GM21367 (cell line): Measurements from ENCODE around the gene SLC39A12.
"Not testable (repeated sequence)": the region's sequence is repeated elsewhere in the genome, so short reads cannot be mapped to it uniquely, and the experiment has no call there.

Experiments used
- ATAC-seq: cut with Tn5 transposase; IDR thresholded peaks from one replicate; pipeline ENCODE4 v1.9.1; 2021; ENCODE audit not compliant: unreplicated experiment

SLC39A12 gene

DNA sequence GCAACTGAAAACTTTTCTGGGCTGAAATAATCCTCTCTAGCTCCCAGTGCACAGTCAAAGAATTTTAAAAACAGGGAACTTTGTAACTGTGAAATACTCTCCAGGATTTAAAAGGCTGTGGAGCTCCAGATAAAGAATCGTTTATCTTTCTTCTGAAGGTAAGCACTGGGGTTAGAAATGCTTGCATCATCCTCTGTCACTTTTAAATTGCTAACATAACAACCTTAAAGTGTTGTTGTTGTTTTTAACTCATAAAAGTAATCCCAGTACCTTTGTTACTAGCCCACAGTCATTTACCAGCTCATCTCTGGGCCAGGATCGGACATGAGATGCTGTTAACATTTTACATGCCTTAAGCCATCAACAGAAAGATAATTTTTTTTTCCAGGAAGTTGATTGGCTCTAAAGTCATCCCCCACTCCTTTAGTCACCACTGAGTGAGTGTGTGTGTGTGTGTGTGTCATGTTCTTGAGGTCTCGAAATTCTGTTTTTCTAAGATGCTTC is at the start of gene SLC39A12:
Gene SLC39A12 (plus strand): TSS at position 51 of the 504 bp plus-strand sequence. CDS start 1,359 bp downstream, outside the sequence.
- no peak for ATAC-seq

DNA sequence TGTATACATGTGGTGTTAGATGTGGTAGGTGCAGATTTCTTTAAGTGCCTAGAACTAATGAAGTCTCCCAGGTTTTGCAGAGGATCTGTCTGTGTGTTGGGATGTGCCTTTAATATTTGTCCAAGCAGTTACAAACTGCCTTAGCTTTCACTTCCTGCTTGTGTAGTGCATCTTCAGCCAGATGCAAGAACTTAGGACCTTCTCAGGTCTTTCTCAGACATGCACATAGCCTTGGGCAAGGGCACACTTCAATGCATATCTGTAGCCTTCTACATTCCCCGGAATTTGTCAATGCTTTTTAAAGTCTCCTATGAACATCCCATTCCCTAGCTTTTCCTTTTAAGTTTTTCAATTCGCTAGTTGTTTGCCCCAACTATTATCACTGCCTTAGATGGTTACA is 47.2 kb upstream of the SLC39A12 start:
- ATAC-seq, result no peak

DNA sequence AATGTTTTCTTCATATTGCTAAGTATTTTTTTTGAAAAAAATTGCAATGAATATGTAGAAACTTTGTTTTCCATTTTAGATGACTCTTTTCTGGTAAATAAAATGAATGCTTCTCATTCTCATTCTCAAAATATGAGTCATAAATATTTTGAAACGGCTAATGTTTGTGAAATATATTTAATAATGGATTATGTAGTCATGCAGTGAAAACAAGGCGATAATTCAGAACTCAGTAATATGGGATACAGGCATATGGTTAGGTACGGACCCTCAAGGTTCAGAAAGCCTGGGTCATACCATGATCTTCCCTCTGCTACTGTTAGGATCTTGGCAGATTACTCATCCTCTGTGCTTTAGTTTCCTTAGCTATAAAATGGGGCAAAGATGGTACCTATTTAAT is 46.2 kb upstream of the SLC39A12 start:
- ATAC-seq, result no peak

GRCh38 chr10:17906002-17906401 is 45.7 kb upstream of the SLC39A12 start:
- no peak for ATAC-seq

DNA sequence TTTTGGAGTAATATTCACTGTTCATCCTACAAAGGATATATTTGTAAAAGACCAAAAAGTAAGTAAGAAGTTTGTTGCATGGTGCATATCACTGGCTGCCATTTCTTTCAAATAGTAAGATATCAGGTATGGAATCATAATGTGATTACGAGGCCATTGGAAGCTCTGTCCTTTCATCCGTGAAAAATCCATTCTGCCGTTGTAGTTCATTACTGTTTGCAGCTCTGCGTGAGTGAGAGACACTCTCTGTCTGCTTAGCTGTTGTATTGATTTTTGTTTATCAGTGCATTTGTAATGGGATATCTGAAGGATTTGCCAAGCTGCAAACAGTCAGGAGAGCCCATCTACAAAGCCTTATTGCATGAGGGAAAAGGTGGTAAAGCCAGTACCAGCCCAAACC is 44.1 kb upstream of the SLC39A12 start:
- ATAC-seq, result no peak

GRCh38 chr10:17910125-17910789 is 41.5 kb upstream of the SLC39A12 start:
- ATAC-seq, result peak; percentile 77

GRCh38 chr10:17912754-17913153 is 39.0 kb upstream of the SLC39A12 start:
- no peak for ATAC-seq

DNA sequence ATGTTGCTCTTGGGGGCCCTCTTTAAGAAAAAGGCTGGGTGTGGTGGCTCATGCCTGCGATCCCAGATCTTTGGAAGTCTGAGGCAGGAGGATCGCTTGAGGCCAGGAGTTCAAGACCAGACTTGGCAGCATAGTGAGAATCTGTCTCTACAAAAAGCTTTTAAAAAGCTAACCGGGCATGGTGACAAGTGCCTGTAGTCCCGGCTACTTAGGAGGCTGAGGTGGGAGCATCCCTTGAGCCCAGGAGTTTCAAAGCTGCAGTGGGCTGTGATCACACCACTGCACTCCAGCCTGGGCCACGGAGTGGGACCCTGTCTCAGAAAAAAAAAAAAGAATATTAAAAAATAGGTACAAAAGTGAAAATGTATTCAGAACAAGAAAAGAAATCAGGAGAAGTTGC is 38.1 kb upstream of the SLC39A12 start:
- ATAC-seq, result no peak

GRCh38 chr10:17914169-17915045 is 37.3 kb upstream of the SLC39A12 start:
- ATAC-seq, result no peak

DNA sequence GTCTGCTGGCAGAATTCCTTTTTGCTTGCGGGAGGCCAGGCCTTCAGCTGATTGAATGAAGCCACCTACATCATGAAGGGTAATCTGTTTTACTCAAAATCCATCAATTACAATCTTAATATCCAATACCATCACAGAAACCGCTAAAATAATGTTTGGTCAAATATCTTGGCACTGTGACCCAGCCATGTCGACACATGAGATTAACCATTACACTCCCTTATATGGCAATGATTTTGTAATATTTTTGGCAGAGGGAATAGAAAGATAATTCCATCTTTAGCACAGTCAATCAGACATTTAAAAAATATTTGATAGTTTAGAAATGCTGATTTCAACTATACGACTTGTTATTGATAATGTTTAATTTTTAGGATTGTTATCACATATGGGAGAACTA is 36.5 kb upstream of the SLC39A12 start:
- ATAC-seq, result no peak

- ATAC-seq, result no peak
These were observed 33.4 kb upstream of the SLC39A12 start for GRCh38 chr10:17918187-17918903.

DNA sequence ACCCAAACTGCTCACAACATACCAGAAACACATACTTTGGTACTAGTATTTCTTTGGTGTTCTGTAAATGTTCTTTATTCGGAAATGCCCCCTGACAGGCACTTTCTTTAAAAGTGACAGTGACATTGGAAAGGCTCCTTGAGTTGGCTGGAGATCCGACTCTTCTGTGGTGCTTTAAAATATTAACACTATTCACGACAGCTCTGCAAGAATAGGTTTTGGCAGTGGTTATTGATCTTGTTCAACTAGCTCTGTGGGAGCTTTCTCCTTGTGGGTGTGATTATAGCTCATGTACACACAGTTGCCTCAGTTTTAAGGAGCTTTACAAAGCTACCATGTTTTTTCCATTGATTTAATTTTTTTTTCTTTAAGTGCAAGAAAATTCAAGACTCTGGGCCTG is 30.3 kb upstream of the SLC39A12 start:
- ATAC-seq, result no peak

DNA sequence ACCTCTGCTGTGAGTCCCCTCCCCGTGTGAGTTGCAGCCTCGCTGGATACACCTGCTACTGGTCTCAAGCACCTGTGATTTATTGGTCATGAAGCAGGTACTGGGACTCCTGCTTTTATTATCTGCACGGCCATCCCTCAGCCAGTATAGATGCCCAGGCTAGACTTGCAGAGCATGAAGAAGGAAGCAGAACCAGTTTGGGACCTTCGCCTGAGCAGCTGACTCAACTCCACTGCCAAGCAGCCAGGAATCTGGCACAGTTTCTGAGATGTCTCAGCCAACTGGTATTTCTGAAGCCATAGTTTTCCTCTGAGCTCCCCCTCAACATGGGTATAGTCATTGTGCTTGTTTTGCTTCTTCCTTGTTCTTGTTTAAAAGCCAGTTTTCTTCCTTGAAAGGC is 28.0 kb upstream of the SLC39A12 start:
- ATAC-seq, result no peak

GRCh38 chr10:17943033-17943745 is 8.5 kb upstream of the SLC39A12 start:
- ATAC-seq, result no peak

DNA sequence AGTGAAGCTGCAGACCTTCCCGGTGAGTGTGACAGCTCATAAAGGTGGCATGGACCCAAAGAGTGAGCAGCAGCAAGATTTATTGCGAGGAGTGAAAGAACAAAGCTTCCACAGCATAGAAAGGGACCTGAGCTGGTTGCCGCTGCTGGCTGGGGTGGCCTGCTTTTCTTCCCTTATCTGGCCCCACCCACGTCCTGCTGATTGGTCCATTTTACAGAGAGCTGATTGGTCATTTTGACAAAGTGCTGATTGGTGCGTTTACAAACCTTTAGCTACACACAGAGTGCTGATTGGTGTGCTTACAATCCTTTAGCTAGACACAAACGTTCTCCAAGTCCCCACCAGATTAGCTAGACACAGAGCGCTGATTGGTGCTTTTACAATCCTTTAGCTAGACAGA is 1.4 kb upstream of the SLC39A12 start:
- ATAC-seq, result not testable (repeated sequence)

- ATAC-seq, result no peak
These were observed 992 bp upstream of the SLC39A12 start for GRCh38 chr10:17950726-17951125.

DNA sequence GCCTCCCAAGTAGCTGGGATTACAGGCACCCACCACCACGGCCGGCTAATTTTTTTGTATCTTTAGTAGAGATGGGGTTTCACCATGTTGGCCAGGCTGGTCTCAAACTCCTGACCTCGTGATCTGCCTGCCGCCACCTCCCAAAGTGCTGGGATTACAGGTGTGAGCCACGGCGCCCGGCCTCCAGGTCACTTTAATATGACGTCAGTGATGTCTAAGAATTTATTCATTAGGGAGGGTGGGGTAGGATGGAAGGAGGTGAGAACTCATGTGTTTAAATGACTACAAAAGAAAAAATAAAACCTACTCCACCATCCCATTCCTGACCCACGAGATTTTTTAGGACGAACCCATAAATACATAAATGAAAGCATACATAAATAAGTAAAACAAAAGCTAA is 2.7 kb downstream of the SLC39A12 start:
- not testable (repeated sequence) for ATAC-seq

DNA sequence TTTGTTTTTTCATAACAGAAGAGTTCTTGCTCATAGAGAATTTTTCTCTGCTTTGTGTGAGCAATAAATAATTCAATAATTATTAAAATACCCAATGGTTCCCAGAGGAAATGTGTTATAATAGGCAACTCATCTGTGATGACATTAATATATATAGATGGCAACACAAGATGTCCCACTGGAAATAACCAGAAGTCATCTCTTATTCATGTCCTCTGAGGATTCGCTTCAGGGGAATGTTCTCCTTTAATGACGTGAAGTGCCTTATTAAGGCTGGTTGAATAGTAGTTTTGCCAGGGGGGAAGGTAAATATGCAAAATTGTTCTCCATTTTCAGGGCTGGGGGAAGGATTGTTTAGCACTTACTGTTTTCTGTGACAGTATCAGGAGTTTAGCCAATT is 3.1 kb downstream of the SLC39A12 start:
- ATAC-seq, result no peak

DNA sequence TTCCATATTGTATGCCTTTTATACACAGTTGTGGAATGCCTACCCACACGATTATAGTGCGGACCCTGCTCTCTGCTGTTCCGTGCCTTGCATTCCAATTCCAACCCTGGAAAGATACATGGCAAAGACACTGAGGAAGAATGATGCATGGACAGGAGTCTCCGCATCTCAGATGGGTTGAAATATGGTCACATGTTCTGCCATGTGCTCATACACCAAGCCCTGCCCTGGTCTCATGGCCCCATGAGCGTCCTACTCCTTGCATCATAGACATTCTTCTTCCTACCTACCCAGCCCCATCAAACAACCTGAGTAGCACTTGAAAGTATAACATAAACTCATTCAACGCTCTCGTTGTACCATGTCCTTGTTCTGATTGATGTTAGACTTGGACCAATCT is 6.3 kb downstream of the SLC39A12 start:
- ATAC-seq, result no peak

DNA sequence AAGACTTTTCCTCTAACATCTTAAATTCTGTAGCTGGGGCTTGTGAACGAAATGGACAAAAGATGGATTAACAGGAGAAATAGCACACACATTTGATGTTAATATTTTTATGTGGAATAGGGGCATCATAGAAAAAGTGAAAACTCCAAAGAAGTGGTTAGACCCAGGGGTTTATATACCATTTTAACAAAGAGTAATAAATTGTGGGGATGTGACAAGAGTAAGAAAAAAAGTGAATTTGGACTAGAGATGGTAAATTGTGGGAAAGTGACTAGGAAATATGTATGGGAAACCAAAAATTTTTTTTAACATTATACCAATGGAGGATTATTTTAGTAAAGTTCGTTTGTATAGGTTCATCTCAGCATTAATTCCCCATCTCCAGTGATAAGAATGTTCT is 8.2 kb downstream of the SLC39A12 start:
- no peak for ATAC-seq
